Measurements from ENCODE around the gene TRIM49B.
"Not testable (repeated sequence)": the region's sequence is repeated elsewhere in the genome, so short reads cannot be mapped to it uniquely, and the experiment has no call there.

TRIM49B gene, protein sequence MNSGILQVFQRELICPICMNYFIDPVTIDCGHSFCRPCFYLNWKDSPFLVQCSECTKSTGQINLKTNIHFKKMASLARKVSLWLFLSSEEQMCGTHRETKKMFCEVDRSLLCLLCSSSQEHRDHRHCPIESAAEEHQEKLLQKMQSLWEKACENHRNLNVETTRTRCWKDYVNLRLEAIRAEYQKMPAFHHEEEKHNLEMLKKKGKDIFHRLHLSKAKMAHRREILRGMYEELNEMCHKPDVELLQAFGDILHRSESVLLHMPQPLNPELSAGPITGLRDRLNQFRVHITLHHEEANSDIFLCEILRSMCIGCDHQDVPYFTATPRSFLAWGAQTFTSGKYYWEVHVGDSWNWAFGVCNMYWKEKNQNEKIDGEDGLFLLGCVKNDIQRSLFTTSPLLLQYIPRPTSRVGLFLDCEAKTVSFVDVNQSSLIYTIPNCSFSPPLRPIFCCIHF

DNA sequence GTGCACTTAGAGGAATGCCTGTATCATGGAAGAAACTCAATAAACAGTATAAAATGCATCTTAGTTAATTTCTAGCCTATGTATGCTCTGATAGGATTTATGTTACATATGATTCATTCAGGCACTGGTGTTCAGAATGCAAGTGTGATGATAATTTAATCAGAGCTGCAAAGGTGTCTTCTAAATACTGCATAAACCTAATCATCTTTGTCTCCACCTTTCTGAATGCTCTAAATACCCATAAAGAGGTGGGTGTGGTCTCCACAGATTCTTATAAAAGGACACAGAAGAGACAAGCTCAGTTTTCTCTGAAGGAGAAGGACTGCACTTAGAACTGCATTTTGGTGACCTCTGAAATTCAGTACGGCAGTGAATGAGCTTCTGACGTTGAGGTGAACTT is at the start of gene TRIM49B:
Gene TRIM49B (plus strand): TSS at position 301 of the 400 bp plus-strand sequence. CDS start 2,777 bp downstream, outside the sequence.
- not testable (repeated sequence) for DNase-seq

DNA sequence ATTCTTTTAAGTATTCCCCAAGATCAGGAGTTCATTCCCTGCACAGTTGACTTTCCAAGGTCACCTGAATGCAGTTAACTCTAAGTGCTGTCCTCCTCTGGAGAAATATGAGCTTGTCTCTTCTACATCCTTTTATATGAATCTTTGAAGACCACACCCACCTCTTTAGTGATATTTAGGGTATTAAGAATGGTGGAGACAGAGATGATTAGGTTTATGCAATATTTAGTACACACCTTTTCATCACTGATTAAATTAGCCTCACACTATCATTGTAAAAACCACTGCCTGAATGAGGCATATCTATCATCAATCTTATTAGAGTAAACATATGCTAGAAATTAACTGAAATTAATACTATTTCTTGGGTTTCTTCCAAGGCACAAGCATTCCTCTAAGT is 44.8 kb upstream of the TRIM49B start, which contains the start of gene TRIM51G:
Gene TRIM51G (minus strand): TSS at position 101 of the 400 bp plus-strand sequence. CDS start 2,190 bp downstream, outside the sequence.
- not testable (repeated sequence) for DNase-seq

DNA sequence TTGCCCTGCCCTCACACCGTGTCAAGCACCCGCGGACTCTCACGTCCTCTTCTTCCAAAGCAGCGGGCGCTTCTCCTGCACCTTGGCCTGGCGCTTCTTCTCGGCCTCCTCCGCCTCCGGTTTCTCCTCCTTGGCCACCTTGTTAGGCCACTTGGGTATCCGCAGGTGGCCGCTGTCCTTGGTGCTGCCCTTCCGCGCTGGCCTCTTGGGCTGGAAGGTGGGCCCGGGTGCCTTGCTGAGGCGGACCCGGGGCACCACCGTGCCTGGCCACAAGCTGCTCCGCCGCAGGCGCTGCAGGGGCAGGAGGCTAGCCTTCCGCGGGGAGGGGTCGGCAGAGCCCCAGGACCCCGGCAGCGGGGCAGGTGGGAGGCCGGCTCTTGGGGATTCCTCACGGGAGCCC is 19.6 kb downstream of the TRIM49B start:
- DNase-seq: not testable (repeated sequence)

DNA sequence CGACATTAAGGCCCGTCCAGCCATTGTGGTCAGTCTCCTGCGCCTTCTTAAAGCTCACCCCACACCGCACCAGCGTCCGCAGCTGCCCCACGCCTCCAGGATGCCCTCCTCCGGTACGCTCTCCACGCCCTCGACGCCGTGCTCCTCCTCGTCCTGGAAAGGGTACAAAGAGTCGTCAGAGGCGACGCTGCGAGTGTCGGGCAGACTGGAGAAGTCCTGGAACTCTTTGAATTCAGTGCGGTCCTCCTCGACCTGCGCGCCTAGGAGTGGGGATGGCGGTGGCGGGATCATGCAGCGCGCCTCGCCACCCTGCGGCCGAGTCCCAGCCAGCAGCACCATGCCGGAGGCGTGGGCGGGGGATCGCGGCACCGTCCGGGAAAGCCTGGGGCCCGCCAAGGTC is 21.2 kb downstream of the TRIM49B start:
- DNase-seq: not testable (repeated sequence)

DNA sequence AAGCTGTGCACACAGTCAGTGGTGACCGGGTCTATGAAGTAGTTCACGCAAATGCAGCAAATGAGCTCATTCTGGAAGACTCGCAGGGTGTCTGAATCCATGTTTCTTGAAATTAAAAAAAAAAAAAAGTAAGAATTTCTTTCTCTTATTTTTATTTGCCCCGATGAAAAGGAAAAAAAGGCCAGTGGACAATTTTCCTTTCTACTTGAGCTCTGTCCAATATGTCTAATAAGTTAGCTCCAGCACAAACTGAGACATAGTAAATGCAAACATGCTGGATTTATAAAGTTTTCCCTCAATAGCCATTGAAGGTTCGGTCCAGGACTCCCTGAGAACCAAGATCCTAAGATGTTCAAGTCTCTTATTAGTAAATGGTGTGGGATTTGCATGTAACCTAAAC is 30.4 kb downstream of the TRIM49B start, which contains the start of gene TRIM64C:
Gene TRIM64C (minus strand): TSS at position 101 of the 400 bp plus-strand sequence. CDS start 0 bp downstream, at position 101.
- not testable (repeated sequence) for DNase-seq

DNA sequence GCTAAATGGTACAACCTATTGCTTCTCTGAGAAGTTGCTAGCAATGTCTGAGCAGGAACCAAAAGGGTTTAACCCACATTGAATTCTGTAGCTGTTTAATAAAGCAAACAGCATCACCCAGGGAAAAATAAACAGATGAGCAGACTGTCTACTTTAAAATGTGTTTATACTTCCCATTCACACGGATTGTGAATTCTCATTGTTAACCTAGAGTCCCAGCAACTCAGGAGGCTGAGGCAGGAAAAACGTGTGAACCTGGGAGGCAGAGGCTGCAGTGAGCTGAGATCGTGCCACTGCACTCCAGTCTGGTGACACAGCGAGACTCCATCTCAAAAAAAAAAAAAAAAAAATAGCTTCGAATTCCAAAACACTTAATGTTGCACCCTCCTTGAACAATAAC is 41.3 kb downstream of the TRIM49B start:
- not testable (repeated sequence) for DNase-seq

Measured in right hindlimb (tissue), 1 donor.